ENCODE data around the gene NT5DC3.

- TF ChIP-seq GATA2 (IDR thresholded peaks at IDR 0.05; ENCODE audit: low read depth, low read length) (no peak), GATA3 (IDR thresholded peaks at IDR 0.05; ENCODE audit: low read depth, low read length) (no peak)
These were observed 26.6 kb downstream of the NT5DC3 start for GRCh38 chr12:103814436-103814835.
